ENCODE measurements around the gene EPB41L5.

GRCh38 chr2:120075545-120075944, 62.7 kb downstream of the EPB41L5 start:
- TF ChIP-seq NR2C2 (IDR thresholded peaks at IDR 0.05; ENCODE audit: borderline replicate concordance, control insufficient read depth, insufficient read length, low read depth), result no peak
- TF ChIP-seq CTCF (IDR thresholded peaks at IDR 0.05 in 2 of 3, conservative IDR thresholded peaks at IDR 0.05 in 1 of 3; ENCODE audit: control insufficient read depth in 2 of 3, extremely low read depth in 1 of 3, insufficient read depth in 1 of 3, low read depth in 3 of 3, low read length in 3 of 3), result no peak
- TF ChIP-seq MLLT1 (IDR thresholded peaks at IDR 0.05), result no peak
- TF ChIP-seq SP1 (IDR thresholded peaks at IDR 0.05; ENCODE audit: low read depth, low read length), result no peak
- no peak for TF ChIP-seq MTA3 (IDR thresholded peaks at IDR 0.05; ENCODE audit: borderline replicate concordance, low read length)
- no peak for TF ChIP-seq ATF3 (IDR thresholded peaks at IDR 0.05; ENCODE audit: borderline replicate concordance, extremely low read depth, low read depth, low read length)
- TF ChIP-seq IRF3 (IDR thresholded peaks at IDR 0.05), result no peak
- TF ChIP-seq POLR2AphosphoS5 (IDR thresholded peaks at IDR 0.05; ENCODE audit: low read length), result no peak
- no peak for TF ChIP-seq E2F8 (IDR thresholded peaks at IDR 0.05; ENCODE audit: low read depth, partially characterized antibody)
- TF ChIP-seq ZBTB11 (CRISPR knock-in tag; IDR thresholded peaks at IDR 0.05), result no peak
- TF ChIP-seq SREBF2 (IDR thresholded peaks at IDR 0.05; ENCODE audit: low read length), result no peak

All from GM12878 (cell line).